Testis (tissue), 2 donors: ENCODE measurements around the gene ELFN1.

ENCODE experiments used
- CTCF ChIP-seq, 3 experiments: fragments of 450-650 bp in 2 of 3; fragments of 200-600 bp in 1 of 3; sonication (generic) in 1 of 3; IDR thresholded peaks; one replicate each; pipeline ENCODE4 v1.5.1; 2016 to 2019; ENCODE audit warnings: antibody characterized with exemption in 3 of 3, mild to moderate bottlenecking in 2 of 3, moderate library complexity in 1 of 3
- POLR2A ChIP-seq: fragments of 450-650 bp; IDR thresholded peaks from one replicate; pipeline ENCODE4 v1.6.1; 2017; ENCODE audit warnings: antibody characterized with exemption, mild to moderate bottlenecking, moderate library complexity

DNA sequence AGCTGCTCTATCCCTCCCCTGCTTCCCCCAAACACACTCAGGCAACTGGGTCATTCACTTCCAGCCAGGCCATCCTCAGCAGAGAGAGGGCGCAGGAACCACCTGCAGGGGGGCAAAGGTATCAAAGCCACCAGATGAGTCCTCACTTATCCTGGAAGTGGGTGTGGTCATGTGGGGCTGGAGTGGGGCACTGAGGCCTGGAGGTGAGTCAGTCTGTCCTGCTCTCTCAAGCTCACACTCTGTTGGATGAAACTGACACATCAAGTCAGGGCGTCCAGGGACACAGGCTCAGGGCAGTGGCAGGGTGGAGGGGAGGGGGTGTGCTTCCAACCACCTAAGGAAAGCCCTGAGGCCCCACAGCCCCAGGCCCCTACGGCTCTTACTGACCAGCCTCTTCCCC is 8.0 kb upstream of the ELFN1 start:
- TF ChIP-seq CTCF (IDR thresholded peaks at IDR 0.05) = no peak
- no peak for TF ChIP-seq POLR2A
